Thymus (tissue), 11 donors: ENCODE measurements around the gene EPB41L1. TPM values are rescaled to one million over a fixed set of nuclear protein-coding genes. Genes with fewer than 3 reads are reported as not detected.

ENCODE experiments used
- DNase-seq, 9 donors: peaks; one replicate each; pipeline ENCODE4 v3.0.0-alpha.2; 2013; ENCODE audit warnings: low spot score in 9 of 9, low read depth in 6 of 9, missing footprints in 1 of 9
- H3K27ac ChIP-seq, 2 donors: one replicate each; pipeline ENCODE4 v1.5.1; 2013; ENCODE audit warnings: control low read depth in 1 of 2, low read depth in 1 of 2, low read length in 1 of 2, mild to moderate bottlenecking in 1 of 2, moderate library complexity in 1 of 2
- H3K27me3 ChIP-seq, 2 donors: one replicate each; pipeline ENCODE4 v1.5.1; 2013; ENCODE audit warnings: low read length in 1 of 2; ENCODE audit not compliant: control insufficient read depth in 2 of 2, insufficient read depth in 1 of 2
- H3K36me3 ChIP-seq, 2 donors: one replicate each; pipeline ENCODE4 v1.5.1; 2013; ENCODE audit warnings: low read length in 1 of 2, mild to moderate bottlenecking in 1 of 2, moderate library complexity in 1 of 2; ENCODE audit not compliant: control insufficient read depth in 2 of 2, insufficient read depth in 2 of 2
- H3K4me1 ChIP-seq, 2 donors: one replicate each; pipeline ENCODE4 v1.5.1; 2013; ENCODE audit warnings: low read length in 2 of 2; ENCODE audit not compliant: control insufficient read depth in 2 of 2, insufficient read depth in 2 of 2
- H3K4me3 ChIP-seq, 2 donors: one replicate each; pipeline ENCODE4 v1.5.1; 2013; ENCODE audit warnings: low read length in 2 of 2, control low read depth in 1 of 2, mild to moderate bottlenecking in 1 of 2
- H3K9me3 ChIP-seq, 2 donors: one replicate each; pipeline ENCODE4 v1.5.1; 2013; ENCODE audit warnings: low read length in 1 of 2, mild to moderate bottlenecking in 1 of 2; ENCODE audit not compliant: control insufficient read depth in 2 of 2, insufficient read depth in 1 of 2
- WGBS: extraction: QIAGEN DNeasy Blood & Tissue Kit; methylation state at CpG from one replicate; pipeline ENCODE4 v1.1.7; 2013; 5-methylcytosine and 5-hydroxymethylcytosine counted together
- polyA plus RNA-seq: library from polyadenylated mRNA; stranded (reverse); fragments of 200-250 nt; gene quantifications from one replicate; pipeline ENCODE4 v1.2.3, GENCODE V29; 2013
- total RNA-seq: library from RNA; stranded (reverse); fragments of 120-200 nt; gene quantifications from one replicate; pipeline ENCODE4 v1.2.4, GENCODE V29; 2013
- donor health status: healthy.

EPB41L1 gene
- total and polyA plus RNA-seq, 2 donors = 3.1 to 4.2 TPM

DNA sequence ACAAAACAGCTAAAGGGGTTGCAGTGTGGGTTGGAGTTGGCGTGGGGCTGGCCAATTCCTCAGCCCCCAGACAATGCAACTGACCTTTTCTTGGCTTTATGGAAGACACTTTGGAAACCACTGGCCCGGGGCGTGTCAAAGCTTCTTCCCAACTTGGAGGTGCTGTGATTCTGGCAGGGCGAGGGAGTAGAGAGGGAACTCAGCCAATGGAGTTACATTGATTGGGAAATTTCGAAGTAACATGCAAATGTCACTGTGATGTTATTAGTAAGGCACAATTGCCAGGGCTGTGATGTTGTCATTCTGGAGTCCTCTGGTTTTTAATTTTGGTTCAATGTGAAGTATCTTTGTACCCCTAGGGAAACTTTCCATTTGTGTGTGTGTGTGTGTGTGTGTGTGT, 41.5 kb upstream of the EPB41L1 start:
- H3K4me1 ChIP-seq = peaks cover 0 to 7% of the 10 kb centered on the region in 2 donors
- no peak for DNase-seq
- H3K9me3 ChIP-seq = no peaks in the 10 kb centered on the region
- 96% methylated on average over 5 of the region's 5 CpGs for WGBS
- H3K4me3 ChIP-seq = no peak overlapping the region
- no peak overlapping the region for H3K27ac ChIP-seq
- H3K27me3 ChIP-seq = peaks cover 0 to 3% of the 10 kb centered on the region in 2 donors
- no peaks in the 10 kb centered on the region for H3K36me3 ChIP-seq

DNA sequence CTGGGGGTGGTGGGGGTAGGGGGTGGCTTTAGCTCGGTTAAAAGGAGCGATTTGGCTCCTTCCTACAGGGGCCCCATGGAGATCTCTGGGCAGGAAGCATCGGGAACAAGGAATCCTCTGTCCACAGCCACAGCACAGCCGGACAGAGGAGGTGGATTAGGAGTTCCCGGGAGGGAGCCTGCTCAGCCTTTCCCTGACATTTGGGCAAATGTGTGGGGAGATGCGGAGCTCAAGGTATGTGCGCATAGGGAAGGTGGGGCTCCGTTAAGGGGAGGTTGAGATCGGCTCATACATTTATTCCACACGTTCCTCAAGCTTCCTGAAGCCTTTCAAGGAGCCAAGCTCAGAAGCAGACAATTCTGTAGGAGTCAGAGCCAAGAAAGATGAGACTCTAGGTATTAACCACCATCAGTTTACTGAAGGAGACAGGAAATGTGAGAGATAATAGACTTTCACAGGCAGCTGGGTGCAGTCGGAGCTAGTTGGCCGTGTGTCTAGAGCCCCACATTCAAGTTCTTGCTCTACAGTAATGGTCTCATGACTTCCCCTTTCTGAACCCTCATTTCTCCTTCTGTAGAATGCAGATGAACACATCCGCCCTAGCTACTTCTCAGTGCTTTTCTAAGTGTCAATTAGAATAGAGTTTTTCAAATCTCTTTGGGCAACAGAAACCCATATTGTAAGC, 40.8 kb upstream of the EPB41L1 start:
- peaks cover 0 to 7% of the 10 kb centered on the region in 2 donors for H3K4me1 ChIP-seq
- no peaks in the 10 kb centered on the region for H3K9me3 ChIP-seq
- H3K27ac ChIP-seq = no peak overlapping the region
- peak in 1 of 9 donors; percentile 35 for DNase-seq
- no peaks in the 10 kb centered on the region for H3K36me3 ChIP-seq
- no peak overlapping the region for H3K4me3 ChIP-seq
- 71% methylated on average over 13 of the region's 13 CpGs for whole genome bisulfite sequencing
- H3K27me3 ChIP-seq = peaks cover 0 to 3% of the 10 kb centered on the region in 2 donors

DNA sequence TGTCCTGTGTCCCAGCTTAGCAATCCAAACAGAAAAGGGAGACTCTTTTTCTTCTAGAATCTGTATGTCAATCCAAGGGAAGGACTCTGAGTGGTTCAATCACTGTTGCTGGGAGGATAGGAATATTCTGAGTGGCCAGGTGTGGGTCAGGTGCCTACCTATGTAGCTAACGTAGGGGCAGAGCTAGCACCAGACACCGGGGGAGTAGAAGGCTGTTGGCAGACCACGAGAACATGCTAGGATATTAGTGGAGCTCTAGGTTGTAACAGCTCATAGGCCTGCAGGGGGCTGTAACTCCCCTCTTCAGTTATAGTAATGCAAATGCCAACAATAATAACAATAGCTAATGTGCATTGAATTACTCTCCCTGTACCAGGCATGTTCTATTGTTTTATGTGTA, 39.8 kb upstream of the EPB41L1 start:
- 84% methylated on average over 3 of the region's 3 CpGs for WGBS
- Histone ChIP-seq H3K9me3 (no peaks in the 10 kb centered on the region), H3K4me3 (no peak overlapping the region), H3K36me3 (no peaks in the 10 kb centered on the region), H3K27me3 (peaks cover 0 to 5% of the 10 kb centered on the region in 2 donors), H3K27ac (no peak overlapping the region), H3K4me1 (peaks cover 0 to 7% of the 10 kb centered on the region in 2 donors)
- DNase-seq = no peak

DNA sequence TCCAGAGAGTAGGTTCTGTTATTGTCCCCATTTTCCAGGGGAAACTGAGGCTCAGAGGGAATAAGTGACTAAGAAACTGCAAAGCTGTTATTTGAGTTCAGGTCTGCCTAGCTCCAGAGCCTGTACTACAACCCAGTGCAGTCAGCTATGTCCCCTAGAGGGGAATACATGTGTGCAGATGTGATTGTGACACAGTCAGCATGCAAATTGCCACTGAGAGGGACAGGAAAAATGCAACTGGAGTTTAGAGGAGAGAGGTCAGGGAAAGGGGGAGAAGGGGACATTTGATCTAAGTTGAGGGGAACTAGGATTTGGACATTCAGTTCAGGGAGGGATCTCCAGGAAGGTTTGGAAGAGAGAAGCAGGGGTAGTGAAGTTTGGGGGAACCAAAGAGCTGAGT, 38.6 kb upstream of the EPB41L1 start:
- no peak overlapping the region for H3K27ac ChIP-seq
- no peak overlapping the region for H3K4me3 ChIP-seq
- no peak for DNase-seq
- peaks cover 0 to 5% of the 10 kb centered on the region in 2 donors for H3K27me3 ChIP-seq
- peaks cover 0 to 7% of the 10 kb centered on the region in 2 donors for H3K4me1 ChIP-seq
- H3K9me3 ChIP-seq = no peaks in the 10 kb centered on the region
- no peaks in the 10 kb centered on the region for H3K36me3 ChIP-seq

DNA sequence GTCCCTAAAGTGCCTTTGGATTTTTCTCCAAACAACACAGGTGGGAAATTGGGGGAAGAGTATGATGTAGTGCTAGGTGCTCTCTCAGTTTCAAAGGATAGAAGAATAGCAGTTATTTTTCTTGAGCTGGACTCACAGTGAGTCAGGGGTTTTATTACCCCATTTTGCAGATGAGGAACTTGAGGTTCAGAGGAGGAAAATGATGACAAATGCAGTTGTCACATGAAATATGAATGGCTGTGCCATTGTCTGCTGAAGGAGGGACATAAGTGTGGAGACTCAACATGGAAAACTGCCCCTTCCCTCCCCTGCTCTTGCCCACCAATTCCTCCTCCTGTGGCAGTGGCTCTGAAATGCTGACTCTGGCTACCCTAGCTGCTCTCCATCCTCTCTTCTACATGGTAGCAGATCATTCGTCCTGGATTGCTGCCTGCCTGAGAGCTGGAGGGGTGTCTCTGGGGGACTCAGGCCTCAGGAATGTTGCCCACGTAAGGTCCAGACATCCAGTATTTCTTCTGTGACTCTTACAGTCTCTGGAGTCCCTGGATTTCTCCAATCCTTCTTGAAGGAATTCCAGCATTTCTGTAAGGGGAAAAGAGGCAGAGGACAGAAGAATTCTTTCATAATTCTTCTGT, 37.6 kb upstream of the EPB41L1 start:
- 91% methylated on average over 2 of the region's 2 CpGs for WGBS
- H3K36me3 ChIP-seq = no peaks in the 10 kb centered on the region
- H3K4me1 ChIP-seq = peaks cover 0 to 7% of the 10 kb centered on the region in 2 donors
- DNase-seq = no peak
- H3K9me3 ChIP-seq = no peaks in the 10 kb centered on the region
- H3K27me3 ChIP-seq = peaks cover 0 to 5% of the 10 kb centered on the region in 2 donors
- no peak overlapping the region for H3K27ac ChIP-seq
- H3K4me3 ChIP-seq = no peak overlapping the region

DNA sequence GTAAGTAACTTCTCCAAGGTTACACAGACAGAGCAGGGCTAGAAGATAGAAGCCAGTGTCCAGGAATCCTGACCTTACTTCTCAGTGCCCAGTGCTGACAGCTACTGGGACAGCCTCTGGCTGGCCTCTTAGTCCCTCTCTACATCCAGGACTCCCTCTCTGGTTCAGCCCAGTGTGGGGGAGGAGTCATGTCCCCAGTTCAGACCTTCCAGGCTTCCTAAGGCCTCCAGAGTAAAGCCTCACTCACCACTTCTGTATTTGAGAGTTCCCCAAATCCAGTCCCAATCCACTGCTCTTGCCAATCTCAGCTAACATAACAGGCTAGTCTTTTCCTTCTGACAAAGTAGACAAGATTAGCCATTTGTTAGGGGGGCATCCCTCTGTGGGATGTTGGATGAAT, 36.9 kb upstream of the EPB41L1 start:
- Histone ChIP-seq H3K27ac (no peak overlapping the region), H3K36me3 (no peaks in the 10 kb centered on the region), H3K4me3 (no peak overlapping the region), H3K4me1 (peaks cover 0 to 7% of the 10 kb centered on the region in 2 donors), H3K27me3 (peaks cover 0 to 5% of the 10 kb centered on the region in 2 donors), H3K9me3 (no peaks in the 10 kb centered on the region)
- DNase-seq = no peak

DNA sequence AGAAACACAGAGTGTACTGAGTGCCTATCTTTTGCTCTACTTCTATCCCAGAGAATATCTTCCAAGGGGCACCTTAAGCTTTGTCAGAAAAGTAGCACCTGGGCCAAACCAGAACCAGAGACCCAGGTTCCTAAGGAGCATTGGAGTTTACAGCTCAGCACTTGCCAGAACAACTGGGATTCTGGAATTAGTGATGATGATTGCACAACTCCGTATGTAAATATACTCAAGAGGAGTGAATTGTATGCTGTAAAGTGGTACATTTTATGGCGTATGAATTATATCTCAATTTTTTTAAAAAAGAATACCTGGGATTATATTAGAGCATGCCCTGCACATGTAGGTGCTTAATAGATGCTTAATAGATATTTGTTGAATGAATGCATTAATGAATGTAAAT, 36.2 kb upstream of the EPB41L1 start:
- Histone ChIP-seq H3K4me1 (peaks cover 0 to 7% of the 10 kb centered on the region in 2 donors), H3K36me3 (no peaks in the 10 kb centered on the region), H3K4me3 (no peak overlapping the region), H3K27me3 (peaks cover 0 to 5% of the 10 kb centered on the region in 2 donors), H3K27ac (no peak overlapping the region), H3K9me3 (no peaks in the 10 kb centered on the region)
- WGBS = 100% methylated on average over 2 of the region's 2 CpGs
- DNase-seq = no peak

DNA sequence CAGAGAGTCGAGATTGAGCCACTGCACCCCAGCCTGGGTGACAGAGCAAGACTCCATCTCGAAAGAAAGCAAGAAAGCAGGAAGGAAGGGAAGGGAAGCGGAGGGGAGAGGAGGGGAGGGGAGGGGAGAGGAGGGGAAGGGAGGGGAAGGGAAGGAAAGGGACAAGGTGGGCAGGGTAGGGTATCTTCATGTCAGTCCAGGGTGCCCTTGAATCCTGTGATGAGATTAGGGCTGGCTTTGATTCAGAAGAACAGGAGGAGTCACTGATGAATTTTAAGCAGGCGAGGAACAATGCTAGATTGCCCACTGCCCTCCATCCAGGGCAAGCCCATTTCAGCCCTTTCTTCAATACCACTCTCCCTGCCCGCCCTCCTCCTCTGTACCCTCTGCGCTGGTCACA, 35.0 kb upstream of the EPB41L1 start:
- DNase-seq = no peak
- no peaks in the 10 kb centered on the region for H3K36me3 ChIP-seq
- no peaks in the 10 kb centered on the region for H3K9me3 ChIP-seq
- no peak overlapping the region for H3K27ac ChIP-seq
- H3K4me3 ChIP-seq = no peak overlapping the region
- WGBS = 77% methylated on average over 6 of the region's 6 CpGs
- H3K4me1 ChIP-seq = peaks cover 0 to 2% of the 10 kb centered on the region in 2 donors
- peaks cover 0 to 5% of the 10 kb centered on the region in 2 donors for H3K27me3 ChIP-seq

DNA sequence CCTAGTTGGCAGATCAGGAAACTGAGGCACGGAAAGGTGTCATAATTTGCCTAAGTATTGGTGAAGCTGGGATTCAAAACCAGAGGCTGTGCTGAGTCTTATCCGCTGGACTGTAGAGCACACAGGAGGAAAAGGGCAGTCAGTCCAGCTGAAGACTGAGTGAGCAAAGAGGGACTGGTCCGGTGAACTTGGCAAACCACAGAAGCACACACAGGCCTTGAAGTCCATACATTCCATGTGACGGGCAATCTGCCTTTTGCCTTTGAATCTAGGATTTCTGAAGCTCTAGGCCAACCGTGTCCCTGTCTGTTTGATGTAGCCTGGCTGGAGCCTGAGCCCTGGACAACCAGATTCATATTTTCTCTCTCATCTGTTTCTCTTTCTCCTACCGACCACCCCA, 34.3 kb upstream of the EPB41L1 start:
- WGBS = 94% methylated on average over 6 of the region's 6 CpGs
- Histone ChIP-seq H3K4me3 (no peak overlapping the region), H3K27me3 (peaks cover 0 to 5% of the 10 kb centered on the region in 2 donors), H3K9me3 (no peaks in the 10 kb centered on the region), H3K4me1 (no peaks in the 10 kb centered on the region), H3K36me3 (no peaks in the 10 kb centered on the region), H3K27ac (no peak overlapping the region)
- DNase-seq = no peak
